GM10266 (cell line): ENCODE data around the gene CNKSR3.

ENCODE experiments used
- DNase-seq: peaks from one replicate; pipeline ENCODE4 v3.0.0; 2012; ENCODE audit errors: extremely low spot score
- CTCF ChIP-seq: IDR thresholded peaks from 2 replicates; pipeline ENCODE4 v1.5.1; 2012; ENCODE audit warnings: mild to moderate bottlenecking, low read depth; ENCODE audit not compliant: control insufficient read depth, insufficient read depth; ENCODE audit errors: missing control alignments

The CNKSR3 gene

GRCh38 chr6:154536999-154537398, 26.5 kb upstream of the CNKSR3 start:
- no peak for TF ChIP-seq CTCF
- DNase-seq: no peak

- no peak for DNase-seq
- TF ChIP-seq CTCF: no peak
Observed at GRCh38 chr6:154536255-154536654, 25.8 kb upstream of the CNKSR3 start.

- TF ChIP-seq CTCF: no peak
- DNase-seq: no peak
Observed at GRCh38 chr6:154535851-154536250, 25.4 kb upstream of the CNKSR3 start.

- TF ChIP-seq CTCF: no peak
- no peak for DNase-seq
Observed at GRCh38 chr6:154535147-154535546, 24.7 kb upstream of the CNKSR3 start.

- TF ChIP-seq CTCF: no peak
- no peak for DNase-seq
Observed at GRCh38 chr6:154534531-154534930, 24.0 kb upstream of the CNKSR3 start.

- no peak for DNase-seq
- TF ChIP-seq CTCF: no peak
Observed at GRCh38 chr6:154532426-154532825, 21.9 kb upstream of the CNKSR3 start.

GRCh38 chr6:154529957-154530356, 19.5 kb upstream of the CNKSR3 start:
- no peak for DNase-seq
- no peak for TF ChIP-seq CTCF
